Mesenchymal stem cell (in vitro differentiated cells and primary cell): Measurements from ENCODE around the gene RIMKLB.
A peak's percentile ranks its signal among the peaks of the same experiment; 100 is the strongest.

ENCODE experiments used
- DNase-seq: peaks from one replicate; pipeline ENCODE4 v3.0.0-alpha.2; 2013
- H2AFZ ChIP-seq: one replicate; pipeline ENCODE4 v1.6.1; 2013; ENCODE audit warnings: low read depth, mild to moderate bottlenecking, control low read depth, inconsistent platforms, low read length, moderate library complexity
- H2AK5ac ChIP-seq: 2 replicates; pipeline ENCODE4 v1.6.1; 2013; ENCODE audit warnings: low read length, moderate library complexity, mild to moderate bottlenecking, inconsistent platforms; ENCODE audit not compliant: severe bottlenecking
- H2BK120ac ChIP-seq: one replicate; pipeline ENCODE4 v1.6.1; 2013; ENCODE audit warnings: low read depth, mild to moderate bottlenecking, inconsistent platforms, low read length, moderate library complexity
- H2BK12ac ChIP-seq, 2 experiments: one replicate each; pipeline ENCODE4 v1.6.1; 2013; ENCODE audit warnings: inconsistent platforms in 2 of 2, low read length in 2 of 2, mild to moderate bottlenecking in 2 of 2, moderate library complexity in 2 of 2, control low read depth in 1 of 2
- H2BK15ac ChIP-seq: one replicate; pipeline ENCODE4 v1.6.1; 2013; ENCODE audit warnings: mild to moderate bottlenecking, low read depth, inconsistent platforms; ENCODE audit not compliant: poor library complexity, severe bottlenecking
- H2BK5ac ChIP-seq: 2 replicates; pipeline ENCODE4 v1.6.1; 2013; ENCODE audit warnings: low read depth, mild to moderate bottlenecking, low read length, control low read depth, inconsistent platforms; ENCODE audit not compliant: poor library complexity, severe bottlenecking
- H3K14ac ChIP-seq, 2 experiments: one replicate each; pipeline ENCODE4 v1.6.1; 2013; ENCODE audit warnings: inconsistent platforms in 2 of 2, low read length in 2 of 2, control low read depth in 1 of 2, mild to moderate bottlenecking in 1 of 2, moderate library complexity in 1 of 2
- H3K18ac ChIP-seq, 2 experiments: one replicate each; pipeline ENCODE4 v1.6.1; 2013; ENCODE audit warnings: inconsistent platforms in 2 of 2, low read length in 2 of 2, control low read depth in 1 of 2, low read depth in 1 of 2, mild to moderate bottlenecking in 1 of 2
- H3K23ac ChIP-seq, 2 experiments: one replicate each; pipeline ENCODE4 v1.6.1; 2013; ENCODE audit warnings: inconsistent platforms in 2 of 2, low read length in 2 of 2, mild to moderate bottlenecking in 2 of 2, moderate library complexity in 2 of 2, control low read depth in 1 of 2
- H3K27ac ChIP-seq: 2 replicates; pipeline ENCODE4 v1.5.1; 2013; ENCODE audit warnings: mild to moderate bottlenecking, moderate library complexity, low read length, control low read depth, inconsistent platforms; ENCODE audit not compliant: poor library complexity, severe bottlenecking
- H3K27me3 ChIP-seq, 2 experiments: 2 replicates each; pipeline versions ENCODE4 v1.6.1 to v1.7.0; 2013; ENCODE audit warnings: low read length in 2 of 2, mild to moderate bottlenecking in 2 of 2, moderate library complexity in 2 of 2, control low read depth in 1 of 2, inconsistent platforms in 1 of 2; ENCODE audit not compliant: control insufficient read depth in 1 of 2, insufficient read depth in 1 of 2
- H3K36me3 ChIP-seq, 2 experiments: 2 replicates each; pipeline versions ENCODE4 v1.6.1 to v1.7.0; 2013; ENCODE audit warnings: low read length in 2 of 2, control low read depth in 1 of 2, inconsistent platforms in 1 of 2, low read depth in 1 of 2, mild to moderate bottlenecking in 1 of 2; ENCODE audit not compliant: insufficient read depth in 2 of 2, control insufficient read depth in 1 of 2
- H3K4ac ChIP-seq, 2 experiments: one replicate each; pipeline ENCODE4 v1.6.1; 2013; ENCODE audit warnings: inconsistent platforms in 2 of 2, low read length in 2 of 2, mild to moderate bottlenecking in 2 of 2, moderate library complexity in 2 of 2, control low read depth in 1 of 2, low read depth in 1 of 2
- H3K4me1 ChIP-seq: 2 replicates; pipeline ENCODE4 v1.6.1; 2013; ENCODE audit warnings: low read depth, low read length, control low read depth; ENCODE audit not compliant: control insufficient read depth, insufficient read depth
- H3K4me2 ChIP-seq: 2 replicates; pipeline ENCODE4 v1.6.1; 2013; ENCODE audit warnings: low read length, mild to moderate bottlenecking, inconsistent platforms; ENCODE audit not compliant: poor library complexity, severe bottlenecking
- H3K4me3 ChIP-seq, 2 experiments: 2 replicates each; pipeline versions ENCODE4 v1.5.1 to v1.7.0; 2013; ENCODE audit warnings: low read length in 2 of 2, mild to moderate bottlenecking in 2 of 2, control low read depth in 1 of 2, low read depth in 1 of 2; ENCODE audit not compliant: insufficient read depth in 1 of 2
- H3K79me1 ChIP-seq: replicated peaks from 2 replicates; pipeline ENCODE4 v1.6.1; 2013; ENCODE audit warnings: mild to moderate bottlenecking, control low read depth, low read length, inconsistent platforms; ENCODE audit not compliant: poor library complexity, severe bottlenecking
- H3K9ac ChIP-seq: 2 replicates; pipeline ENCODE4 v1.7.0; 2013; ENCODE audit warnings: mild to moderate bottlenecking, low read length, moderate library complexity
- H3K9me3 ChIP-seq: 2 replicates; pipeline ENCODE4 v1.7.0; 2013; ENCODE audit warnings: mild to moderate bottlenecking, low read length; ENCODE audit not compliant: control insufficient read depth
- H4K8ac ChIP-seq: one replicate; pipeline ENCODE4 v1.6.1; 2013; ENCODE audit warnings: inconsistent platforms, mild to moderate bottlenecking, low read length, moderate library complexity
- H4K91ac ChIP-seq: one replicate; pipeline ENCODE4 v1.6.1; 2013; ENCODE audit warnings: mild to moderate bottlenecking, low read length, inconsistent platforms
- WGBS: methylation state at CpG from one replicate; pipeline ENCODE4 v1.1.7; 2013; ENCODE audit warnings: mixed read lengths; 5-methylcytosine and 5-hydroxymethylcytosine counted together

The RIMKLB gene

DNA sequence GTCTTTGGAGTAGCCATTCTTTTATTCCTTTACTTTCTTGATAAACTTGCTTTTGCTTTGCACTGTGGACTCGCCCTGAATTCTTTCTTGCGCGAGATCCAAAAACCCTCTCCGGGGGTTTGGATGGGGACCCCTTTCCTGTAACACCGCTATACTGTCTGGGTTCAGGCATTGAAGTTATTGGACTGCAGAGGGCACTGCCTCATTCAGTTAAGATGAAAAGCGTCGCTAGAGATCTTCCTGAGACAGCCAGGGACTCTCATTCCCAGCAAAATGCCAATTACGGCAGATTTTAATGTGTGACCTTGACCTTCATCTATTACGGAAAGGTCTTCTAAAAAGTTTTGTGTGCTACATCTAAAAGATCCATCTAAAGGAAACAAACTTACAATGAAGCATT lies 17.3 kb upstream of the RIMKLB start:
- Histone ChIP-seq H3K27me3 (no peaks in the 10 kb centered on the region), H2BK15ac (no peak overlapping the region), H2BK120ac (no peak overlapping the region), H3K36me3 (no peaks in the 10 kb centered on the region), H2AFZ (no peak overlapping the region), H3K79me1 (no peaks in the 10 kb centered on the region), H3K9ac (no peak overlapping the region), H3K27ac (no peak overlapping the region), H3K4me3 (no peak overlapping the region), H4K91ac (no peak overlapping the region), H3K4me2 (no peak overlapping the region), H4K8ac (no peak overlapping the region), H3K9me3 (no peaks in the 10 kb centered on the region), H2AK5ac (no peak overlapping the region), H3K14ac (no peak overlapping the region), H3K4ac (no peak overlapping the region), H3K18ac (no peak overlapping the region), H3K4me1 (peaks cover 4% of the 10 kb centered on the region), H3K23ac (no peak overlapping the region), H2BK5ac (no peak overlapping the region), H2BK12ac (no peak overlapping the region)
- 94% methylated on average over 8 of the region's 9 CpGs for WGBS
- DNase-seq, result no peak

GRCh38 chr12:8681129-8681884 lies 16.5 kb upstream of the RIMKLB start:
- 30% methylated on average over 11 of the region's 11 CpGs for WGBS

DNA sequence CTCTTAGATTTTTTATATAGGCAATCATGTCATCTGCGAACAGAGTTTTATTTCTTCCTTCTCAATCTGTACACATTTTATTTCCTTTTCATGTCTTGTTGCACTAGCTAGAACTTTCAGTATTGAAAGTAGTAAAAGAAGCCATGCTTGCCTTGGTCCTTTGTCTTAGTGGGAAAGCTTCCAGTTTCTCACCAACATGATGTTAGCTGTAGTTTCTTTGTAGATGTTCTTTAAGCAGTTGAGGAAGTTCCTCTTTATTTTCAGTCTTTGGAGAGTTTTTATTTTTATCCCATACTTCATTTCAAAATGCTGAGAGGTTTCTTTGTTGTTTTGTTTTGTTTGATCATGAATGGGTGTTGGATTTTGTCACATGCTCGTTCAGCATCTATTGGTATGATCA lies 12.7 kb upstream of the RIMKLB start:
- no peak overlapping the region for H4K8ac ChIP-seq
- H3K27ac ChIP-seq, result no peak overlapping the region
- no peaks in the 10 kb centered on the region for H3K4me1 ChIP-seq
- no peak overlapping the region for H3K4me2 ChIP-seq
- no peaks in the 10 kb centered on the region for H3K79me1 ChIP-seq
- H3K4me3 ChIP-seq, result no peak overlapping the region
- H2AFZ ChIP-seq, result no peak overlapping the region
- no peak overlapping the region for H2BK120ac ChIP-seq
- 100% methylated on average over 1 of the region's 2 CpGs for WGBS
- no peak for DNase-seq
- no peak overlapping the region for H3K23ac ChIP-seq
- H3K9ac ChIP-seq, result no peak overlapping the region
- no peak overlapping the region for H4K91ac ChIP-seq
- H3K36me3 ChIP-seq, result no peaks in the 10 kb centered on the region
- no peak overlapping the region for H3K4ac ChIP-seq
- no peak overlapping the region for H2BK15ac ChIP-seq
- no peaks in the 10 kb centered on the region for H3K27me3 ChIP-seq
- no peak overlapping the region for H3K14ac ChIP-seq
- no peak overlapping the region for H2AK5ac ChIP-seq
- H3K18ac ChIP-seq, result no peak overlapping the region
- H2BK12ac ChIP-seq, result no peak overlapping the region
- H2BK5ac ChIP-seq, result no peak overlapping the region
- H3K9me3 ChIP-seq, result no peaks in the 10 kb centered on the region

More at GRCh38 chr12:8681129-8681884, 16.5 kb upstream of the RIMKLB start:
- no peak overlapping the region for H2AFZ ChIP-seq
- no peak for DNase-seq
- no peak overlapping the region for H2BK120ac ChIP-seq
- H2BK5ac ChIP-seq, result no peak overlapping the region
- H4K8ac ChIP-seq, result no peak overlapping the region
- no peak overlapping the region for H3K27ac ChIP-seq
- H3K14ac ChIP-seq, result no peak overlapping the region
- H3K23ac ChIP-seq, result no peak overlapping the region
- no peak overlapping the region for H3K4me3 ChIP-seq
- no peaks in the 10 kb centered on the region for H3K79me1 ChIP-seq
- H2BK12ac ChIP-seq, result no peak overlapping the region
- peaks cover 2% of the 10 kb centered on the region for H3K4me1 ChIP-seq
- H3K4me2 ChIP-seq, result no peak overlapping the region
- no peak overlapping the region for H4K91ac ChIP-seq
- H3K36me3 ChIP-seq, result no peaks in the 10 kb centered on the region
- H3K4ac ChIP-seq, result no peak overlapping the region
- no peak overlapping the region for H2BK15ac ChIP-seq
- H2AK5ac ChIP-seq, result no peak overlapping the region
- peak overlapping the region in 1 of 2 experiments; percentile 33 for H3K18ac ChIP-seq
- no peak overlapping the region for H3K9ac ChIP-seq
- no peaks in the 10 kb centered on the region for H3K27me3 ChIP-seq
- H3K9me3 ChIP-seq, result no peaks in the 10 kb centered on the region

DNA sequence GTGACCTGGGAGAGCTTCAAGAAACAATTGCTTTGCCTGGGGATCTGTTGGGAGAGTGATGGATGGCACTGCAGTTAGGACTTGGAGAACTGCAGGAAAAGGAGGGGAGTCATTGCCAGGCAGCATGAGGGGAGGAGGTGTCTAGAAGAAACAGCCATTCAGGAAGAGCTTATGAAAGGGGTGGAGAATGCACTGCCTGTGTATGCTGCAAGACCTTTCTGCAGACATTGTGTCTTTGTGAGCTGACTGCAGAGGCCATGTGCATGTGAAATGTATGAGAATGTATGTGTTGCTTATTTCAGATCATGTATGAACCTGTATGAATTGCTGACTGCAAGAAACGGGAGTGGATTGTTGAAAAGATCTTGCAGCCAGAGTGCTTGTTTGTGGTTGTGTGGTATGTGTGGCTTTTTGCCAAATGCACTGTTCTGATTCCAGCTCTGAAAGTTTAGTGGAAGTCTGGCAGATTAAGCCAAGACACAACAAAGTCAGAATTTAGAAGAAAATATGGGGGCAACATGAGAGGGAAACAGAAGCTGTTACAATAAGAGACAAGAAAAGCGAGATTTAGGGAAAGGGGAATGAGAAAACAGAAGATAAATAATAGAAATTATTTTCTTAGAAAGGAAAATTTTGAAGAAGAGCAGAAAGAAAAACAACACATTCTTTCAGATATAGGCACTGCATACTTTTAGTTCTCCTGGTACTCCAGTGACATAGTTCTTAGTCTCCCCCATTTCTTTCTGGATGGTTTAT lies 9.8 kb upstream of the RIMKLB start:
- no peaks in the 10 kb centered on the region for H3K9me3 ChIP-seq
- peak overlapping the region in 1 of 2 experiments; percentile 1 for H3K18ac ChIP-seq
- H3K36me3 ChIP-seq, result no peaks in the 10 kb centered on the region
- no peak overlapping the region for H2BK12ac ChIP-seq
- H2BK15ac ChIP-seq, result no peak overlapping the region
- no peak overlapping the region for H3K23ac ChIP-seq
- H3K4me1 ChIP-seq, result no peaks in the 10 kb centered on the region
- H3K9ac ChIP-seq, result peak overlapping the region; percentile 17
- peak overlapping the region; percentile 78 for H3K27ac ChIP-seq
- no peak overlapping the region for H2BK120ac ChIP-seq
- H3K4ac ChIP-seq, result no peak overlapping the region
- peak overlapping the region; percentile 8 for H3K4me2 ChIP-seq
- H2AFZ ChIP-seq, result no peak overlapping the region
- peak; percentile 91 for DNase-seq
- 1% methylated on average over 1 of the region's 2 CpGs for WGBS
- H3K4me3 ChIP-seq, result peak overlapping the region in 1 of 2 experiments; percentile 32
- no peak overlapping the region for H4K8ac ChIP-seq
- no peaks in the 10 kb centered on the region for H3K79me1 ChIP-seq
- no peak overlapping the region for H4K91ac ChIP-seq
- H3K14ac ChIP-seq, result no peak overlapping the region
- no peak overlapping the region for H2AK5ac ChIP-seq
- H3K27me3 ChIP-seq, result no peaks in the 10 kb centered on the region
- H2BK5ac ChIP-seq, result no peak overlapping the region
